GM12892 (cell line): ENCODE results near the gene TNS1.
"Not testable (repeated sequence)": the region's sequence is repeated elsewhere in the genome, so short reads cannot be mapped to it uniquely, and the experiment has no call there.

Source experiments
- POLR2A ChIP-seq: IDR thresholded peaks from 2 replicates; pipeline ENCODE4 v1.6.1; 2011; ENCODE audit warnings: low read depth, low read length, control low read depth
- POLR2AphosphoS5 ChIP-seq: IDR thresholded peaks from 2 replicates; pipeline ENCODE4 v1.6.1; 2011; ENCODE audit warnings: low read depth, low read length, control low read depth
- TAF1 ChIP-seq: IDR thresholded peaks from 2 replicates; pipeline ENCODE4 v1.6.1; 2011; ENCODE audit warnings: low read depth, mild to moderate bottlenecking, control low read depth, low read length, borderline replicate concordance

DNA sequence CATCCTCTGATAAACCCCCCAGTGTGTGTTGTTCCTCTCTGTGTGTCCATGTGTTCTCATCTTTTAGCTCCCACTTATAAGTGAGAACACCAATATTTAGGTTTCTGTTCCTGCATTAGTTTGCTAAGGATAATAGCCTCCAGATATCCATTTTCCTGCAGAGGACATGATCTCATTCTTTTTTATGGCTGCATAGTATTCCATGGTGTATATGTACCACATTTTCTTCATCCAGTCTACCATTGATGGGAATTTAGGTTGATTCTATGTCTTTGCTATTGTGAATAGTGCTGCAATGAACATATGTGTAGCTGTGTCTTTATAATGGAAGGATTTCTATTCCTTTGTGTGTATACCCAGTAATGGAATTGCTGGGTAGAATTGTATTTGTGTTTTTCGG, 41.8 kb upstream of the TNS1 start:
- TF ChIP-seq POLR2A, POLR2AphosphoS5, TAF1: not testable (repeated sequence)
